8988T (cell line): ENCODE results near the gene INS.
"Not testable (repeated sequence)": the region's sequence is repeated elsewhere in the genome, so short reads cannot be mapped to it uniquely, and the experiment has no call there.

ENCODE experiments used
- DNase-seq: peaks from one replicate; pipeline ENCODE4 v3.0.0; 2011

The INS gene

DNA sequence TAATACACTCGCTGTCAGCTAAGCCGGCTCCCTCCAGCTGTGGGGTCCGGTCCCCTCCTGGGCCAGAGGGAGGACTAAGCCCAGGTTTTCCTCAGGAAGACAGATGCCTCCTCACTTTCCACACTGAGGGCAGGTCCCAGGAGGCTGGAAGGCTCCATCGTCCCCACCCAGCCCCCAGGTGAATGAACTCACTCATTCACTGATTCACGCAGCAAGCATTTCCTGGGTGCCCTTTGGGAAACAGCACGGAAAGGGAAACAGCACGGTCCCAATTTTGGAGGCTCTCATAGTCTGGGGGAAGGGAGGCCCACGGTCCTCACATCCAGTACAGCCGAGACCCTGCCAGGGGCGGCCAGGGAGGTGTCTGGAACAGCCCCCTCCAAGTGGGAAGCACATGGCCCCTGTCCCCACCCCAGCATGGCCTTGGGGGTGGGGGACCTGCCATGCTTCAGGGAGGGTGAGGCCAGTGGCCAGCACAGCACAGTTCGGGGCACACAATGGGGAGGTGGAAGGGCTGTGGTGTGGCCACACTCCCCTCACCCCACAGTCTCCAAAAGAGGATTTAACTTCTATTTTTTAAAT is 19.9 kb upstream of the INS start:
- DNase-seq: peak; percentile 96

DNA sequence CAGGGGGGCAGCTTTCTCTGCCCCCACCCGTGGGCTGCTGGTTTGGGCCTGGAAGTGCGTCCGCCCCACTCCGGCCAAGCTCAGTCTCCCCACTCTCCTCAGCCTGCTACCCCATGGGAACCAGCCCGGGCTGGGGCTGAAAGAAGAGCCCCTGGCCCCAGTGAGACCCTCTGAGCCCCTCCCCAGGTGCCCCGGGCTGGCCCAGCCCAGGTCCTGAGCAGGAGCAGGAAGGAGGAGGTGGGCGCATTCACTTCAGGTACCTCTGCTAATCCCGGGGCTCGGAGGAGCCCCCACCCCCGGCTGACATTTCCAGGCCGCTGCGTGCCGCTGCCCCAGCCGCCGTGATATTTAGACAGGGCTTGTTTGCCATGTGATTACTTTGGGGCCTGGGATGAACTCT is 19.3 kb upstream of the INS start:
- DNase-seq: no peak

DNA sequence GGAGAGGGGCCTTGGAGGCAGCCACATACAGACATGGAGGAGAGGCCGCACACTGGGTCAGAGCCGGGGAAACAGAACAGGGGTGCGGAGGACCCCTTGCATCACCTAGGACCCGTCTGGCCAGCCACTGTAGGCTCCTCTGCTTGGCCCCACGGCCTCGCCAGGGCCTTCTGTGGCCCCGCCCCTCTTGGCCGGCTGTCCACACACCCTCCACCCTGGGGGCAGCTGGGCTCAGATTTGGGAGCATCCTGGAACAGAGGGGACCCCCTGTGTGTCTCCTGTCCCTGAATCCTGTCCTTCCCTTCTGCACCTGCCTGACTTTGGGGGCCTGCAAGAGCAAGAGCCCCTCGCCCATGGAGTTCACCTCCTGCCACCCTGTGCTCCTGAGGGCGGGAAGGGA is 18.5 kb upstream of the INS start:
- no peak for DNase-seq

DNA sequence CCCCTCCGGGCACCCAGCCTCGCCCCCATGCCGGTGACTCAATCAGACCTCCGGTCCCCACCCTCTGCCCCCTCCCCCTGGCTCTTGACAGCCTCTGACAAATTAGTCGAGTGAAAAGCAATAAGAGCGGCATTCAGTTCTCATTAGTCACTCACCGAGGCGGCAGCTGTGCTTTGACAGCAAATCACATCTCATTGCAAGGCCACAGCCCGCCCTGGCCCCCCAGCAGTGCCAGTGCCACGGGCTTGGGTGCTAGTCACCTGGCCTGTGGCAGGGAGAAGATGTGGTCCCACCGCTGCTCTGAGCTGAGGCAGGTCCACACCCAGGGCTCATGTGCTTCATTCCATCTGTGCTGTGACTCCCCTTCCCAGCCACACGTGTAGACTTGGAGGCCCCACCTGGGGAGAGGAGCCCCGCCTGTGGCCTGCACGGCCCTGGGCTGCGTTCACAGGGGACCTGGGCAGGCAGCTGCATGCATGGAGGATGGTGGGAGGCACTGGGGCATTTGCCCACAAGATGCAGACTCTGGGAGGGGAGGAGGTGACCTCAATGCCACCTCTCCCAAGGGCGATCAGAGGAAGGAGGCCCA is 18.0 kb upstream of the INS start:
- peak; percentile 84 for DNase-seq

DNA sequence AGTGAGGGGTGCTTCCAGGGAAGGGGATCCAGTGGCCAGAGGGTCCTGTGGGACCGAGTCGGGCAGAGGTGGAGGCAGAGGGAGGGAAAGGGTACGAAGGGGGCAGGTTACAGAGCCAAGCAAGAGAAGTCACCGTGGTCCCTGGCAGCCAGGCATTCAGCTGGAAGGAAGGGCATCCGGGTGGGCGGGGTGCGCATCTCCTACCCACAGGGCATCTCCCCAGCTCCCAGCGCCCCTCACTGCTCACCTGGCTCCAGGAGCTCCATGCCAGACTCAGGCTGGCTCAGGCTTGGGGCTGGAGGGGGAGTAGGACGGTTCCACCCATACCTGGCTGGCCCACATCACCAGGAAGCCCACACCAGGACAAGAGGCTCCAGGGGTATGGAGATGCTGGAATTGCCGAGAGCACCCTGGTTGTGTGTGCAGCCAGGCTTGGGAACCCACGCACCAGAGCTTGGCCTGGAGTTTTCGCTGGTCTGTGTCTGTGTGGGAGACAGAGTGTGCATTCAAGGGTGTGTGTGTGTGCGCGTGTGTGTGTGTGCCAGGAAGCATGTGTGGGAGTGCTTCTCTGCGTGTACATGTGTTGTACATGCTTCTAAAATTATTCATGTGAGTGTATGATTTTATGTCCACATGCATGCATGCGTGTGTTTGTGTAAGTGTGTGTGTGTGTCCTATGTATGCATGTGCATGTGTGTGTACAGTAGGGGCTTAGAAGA is 17.2 kb upstream of the INS start:
- DNase-seq: not testable (repeated sequence)

DNA sequence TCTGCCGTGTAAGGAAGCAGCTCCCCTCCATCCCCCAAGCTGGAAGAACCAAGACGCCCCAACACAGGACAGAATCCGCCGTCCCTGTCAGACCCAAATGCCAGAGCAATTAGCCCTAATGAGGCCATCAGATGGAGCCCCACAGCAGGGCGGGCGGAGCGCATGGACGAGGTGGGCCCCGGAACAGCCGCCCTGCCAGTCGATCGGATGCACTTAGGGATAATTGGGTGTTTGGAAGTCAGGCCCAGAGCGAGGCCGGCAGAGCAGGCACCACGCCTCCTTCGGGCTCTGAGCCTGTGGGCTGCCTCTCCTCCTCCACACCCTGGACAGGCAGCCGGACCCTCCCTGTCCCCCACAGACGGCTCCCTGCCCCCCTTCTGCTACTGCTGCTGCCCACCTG is 16.1 kb upstream of the INS start:
- no peak for DNase-seq

DNA sequence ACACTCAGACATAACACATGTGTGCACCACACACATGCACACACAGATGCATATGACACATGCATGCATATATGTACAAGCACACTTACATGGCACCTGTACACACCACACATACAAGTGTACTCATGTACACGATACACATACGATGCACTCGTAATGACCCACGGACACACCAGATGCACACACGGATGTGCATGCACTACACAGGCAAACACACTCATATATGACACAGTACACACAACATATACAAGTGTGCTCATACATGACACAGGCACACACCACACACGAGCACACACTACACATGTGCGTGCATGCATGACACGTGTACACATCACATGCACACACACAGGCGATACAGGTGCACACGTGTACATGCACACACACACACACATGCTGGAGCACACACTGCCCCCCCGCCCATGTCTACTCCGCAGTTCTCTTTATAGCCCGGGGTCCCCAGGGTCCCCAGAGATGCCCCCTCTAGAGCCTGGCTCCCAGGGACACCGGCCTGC is 15.4 kb upstream of the INS start:
- DNase-seq: no peak

DNA sequence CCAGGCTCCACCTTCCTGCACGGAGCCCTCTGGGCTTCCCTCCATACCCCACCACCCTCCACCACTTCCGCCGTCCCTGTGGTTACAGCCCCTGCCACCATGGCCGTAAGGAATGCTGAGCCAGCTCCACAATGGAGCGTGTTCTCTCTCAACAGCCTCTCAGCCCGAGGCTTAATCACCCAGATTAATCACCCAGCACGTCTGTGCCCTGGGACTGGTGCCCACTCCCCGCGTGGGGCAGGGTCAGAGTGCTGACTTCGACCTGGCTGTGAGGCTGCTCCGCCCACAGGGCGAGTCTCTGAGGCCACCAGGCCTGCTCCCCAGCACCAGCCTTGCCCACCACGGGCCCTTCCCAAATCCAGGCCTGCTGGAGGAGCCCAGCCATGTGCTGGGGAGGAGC is 14.7 kb upstream of the INS start:
- DNase-seq: no peak

DNA sequence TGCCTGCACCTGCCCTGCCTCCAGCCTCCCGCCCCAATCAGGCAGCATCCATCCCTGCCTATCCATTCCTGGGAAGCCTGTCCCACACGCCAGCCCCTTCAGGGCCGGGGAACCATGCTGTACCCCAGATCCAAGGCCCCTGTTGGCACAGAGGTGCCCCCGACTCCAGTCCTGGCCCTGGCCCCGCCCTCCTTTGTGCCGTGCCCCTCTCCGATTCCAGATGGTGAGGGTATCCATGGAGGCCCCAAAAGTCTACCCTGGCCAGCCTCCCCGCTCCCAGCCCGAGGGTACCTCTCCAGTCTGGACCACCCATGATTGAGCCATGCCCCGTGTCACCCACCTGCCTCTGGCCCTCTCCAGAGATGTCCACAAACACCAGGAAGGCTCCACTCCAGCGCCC is 13.4 kb upstream of the INS start:
- DNase-seq: no peak

DNA sequence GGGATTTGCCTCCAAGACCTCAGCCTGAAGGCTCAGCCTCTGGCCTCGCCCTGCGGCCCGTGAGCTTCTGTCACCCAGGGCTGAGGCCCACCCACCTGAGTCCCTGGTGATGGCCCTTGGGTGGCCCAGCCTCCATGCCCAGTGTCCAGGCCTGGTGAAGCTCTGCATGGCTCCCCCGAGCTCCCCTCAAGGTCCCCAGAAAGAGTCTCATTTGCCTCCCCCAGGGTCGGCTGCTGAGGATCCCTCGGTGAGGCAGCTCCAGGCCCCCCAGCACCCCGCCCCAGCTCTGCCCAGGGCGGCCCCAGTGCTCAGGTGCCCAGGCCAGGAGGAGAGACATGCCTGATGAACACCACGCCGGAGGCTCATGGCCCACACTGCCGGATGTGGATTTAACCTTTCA is 12.8 kb upstream of the INS start:
- no peak for DNase-seq

DNA sequence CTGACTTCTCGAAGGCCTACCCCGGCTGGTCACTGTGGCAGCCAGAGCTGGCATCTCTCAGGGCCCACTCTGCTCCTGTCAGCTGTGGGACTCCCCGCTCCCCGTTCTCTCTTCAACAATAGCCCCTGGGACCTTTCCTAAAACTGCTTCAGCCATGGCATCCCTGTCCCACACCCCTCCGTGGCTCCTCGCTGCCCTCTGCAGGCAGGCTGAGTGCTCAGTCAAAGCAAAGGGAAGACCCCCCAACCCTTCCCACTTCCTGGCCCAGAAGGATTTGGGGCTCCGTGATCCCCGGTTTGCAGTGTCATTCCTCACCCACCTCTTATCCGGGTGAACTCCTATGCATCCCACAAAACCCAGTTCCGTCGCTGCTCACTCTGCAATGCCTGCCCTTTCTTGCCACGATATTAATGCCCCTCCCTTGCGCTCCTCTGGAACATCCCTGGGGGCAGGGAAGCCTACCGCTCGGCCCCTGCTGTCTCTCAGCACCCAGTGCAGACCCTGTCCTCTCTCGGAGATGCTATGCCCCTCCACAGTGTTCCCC is 12.2 kb upstream of the INS start:
- peak; percentile 91 for DNase-seq

DNA sequence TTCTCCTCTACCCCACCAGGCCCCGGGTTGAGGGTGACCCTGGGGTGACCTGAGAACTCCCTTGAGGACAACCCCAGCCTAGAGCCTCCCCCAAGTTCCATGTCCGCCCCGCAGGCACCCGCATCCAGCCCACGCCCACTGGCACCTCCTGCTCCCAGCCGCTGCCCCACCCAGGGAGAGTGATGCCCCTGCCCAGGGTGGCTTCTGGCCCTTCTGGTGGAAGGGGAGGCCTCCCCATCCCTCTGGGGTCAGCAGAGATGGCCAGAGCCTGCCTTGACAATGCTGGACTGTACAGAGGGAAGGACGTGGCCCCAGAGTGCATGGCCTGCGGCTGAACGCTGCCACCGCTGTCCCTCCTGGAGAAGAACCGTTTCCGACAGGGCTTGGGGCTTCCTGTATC is 11.7 kb upstream of the INS start:
- no peak for DNase-seq

DNA sequence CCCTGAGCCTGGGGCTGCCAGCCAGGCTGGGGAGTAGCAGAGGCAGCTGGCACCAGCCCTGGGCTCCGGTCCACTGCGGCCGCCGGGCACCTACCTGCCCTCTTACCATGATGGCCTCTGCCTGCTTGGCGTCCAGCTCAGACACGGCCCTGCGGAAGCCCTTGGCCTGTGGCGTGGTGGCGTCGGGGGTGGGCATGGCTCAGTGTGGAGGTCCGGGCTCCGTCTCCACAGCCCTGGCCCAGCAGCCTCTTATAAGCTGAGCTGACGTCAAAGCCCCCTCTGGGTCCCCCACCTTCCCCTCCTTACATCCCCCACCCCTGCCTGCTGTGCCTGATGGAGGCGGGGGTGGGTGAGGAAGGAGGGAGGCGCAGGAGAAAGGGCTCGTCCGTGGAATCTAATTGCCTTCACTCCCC is 10.6 kb upstream of the INS start, which contains the start of gene TH:
TH (minus strand) TSS at position 225 of the 413 bp plus-strand sequence; CDS start at position 196, 29 bp downstream.
- DNase-seq: no peak

DNA sequence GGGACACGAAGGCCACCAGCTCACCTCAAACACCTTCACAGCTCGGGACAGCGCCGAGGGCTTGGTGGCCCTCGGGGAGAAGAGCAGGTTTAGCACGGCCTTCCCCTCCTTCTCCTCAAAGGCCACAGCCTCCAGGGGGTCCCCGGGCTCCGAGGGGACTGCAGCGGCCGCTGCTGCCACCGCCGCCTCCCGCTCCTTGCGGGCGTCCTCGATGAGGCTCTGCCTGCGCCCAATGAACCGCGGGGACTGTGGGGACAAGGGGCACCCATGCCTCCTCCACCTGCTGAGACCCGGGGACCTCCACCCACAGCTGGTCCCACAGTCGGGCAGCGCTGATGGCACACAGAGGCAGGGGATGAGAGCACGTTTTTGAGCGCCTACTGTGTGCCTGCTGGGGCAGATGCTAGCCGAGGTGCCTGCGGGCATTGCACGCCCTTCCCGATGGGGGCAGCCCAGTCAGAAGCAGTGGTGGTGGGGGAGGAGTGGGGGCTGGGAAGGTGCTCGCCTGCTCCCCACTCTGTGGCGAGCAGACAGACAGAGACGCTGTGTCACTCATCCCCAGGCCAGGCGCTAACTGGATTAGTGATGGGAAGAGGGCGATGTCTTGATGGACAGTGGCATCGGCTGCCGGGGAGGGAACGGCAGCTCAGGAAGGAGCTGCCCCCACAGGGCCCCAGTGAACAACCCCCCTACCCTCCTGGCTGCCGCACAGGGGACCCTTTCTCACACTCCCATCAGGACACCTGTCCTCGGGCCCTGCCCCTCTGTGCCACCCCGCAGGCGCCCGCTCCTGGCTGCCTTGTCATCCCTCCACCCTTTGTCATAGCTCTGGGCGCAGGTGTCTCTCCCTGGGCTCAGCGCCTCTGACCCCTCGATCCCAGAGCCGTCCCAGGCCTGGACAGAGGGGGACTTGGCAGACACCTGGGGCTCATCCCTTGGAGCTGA is 8.9 kb upstream of the INS start:
- DNase-seq: no peak

DNA sequence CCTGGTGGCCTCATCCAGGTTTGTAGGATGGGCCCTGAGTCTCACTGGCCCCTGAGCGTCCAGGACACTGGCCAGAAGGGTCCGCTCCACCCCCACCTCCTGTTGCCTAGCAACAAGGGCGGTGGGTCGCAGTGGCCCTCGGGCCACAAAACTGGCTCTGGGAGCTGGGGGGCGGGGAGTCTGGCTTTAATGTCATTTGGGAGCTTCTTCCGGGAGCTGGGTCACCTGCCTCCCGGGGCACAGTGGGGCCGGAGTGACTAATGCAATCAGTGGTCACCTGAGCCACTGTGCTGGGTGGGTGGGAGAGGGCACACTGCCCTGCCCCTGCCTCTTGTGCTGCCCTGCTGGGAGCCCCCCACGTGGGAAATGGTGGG is 8.0 kb upstream of the INS start:
- DNase-seq: no peak

DNA sequence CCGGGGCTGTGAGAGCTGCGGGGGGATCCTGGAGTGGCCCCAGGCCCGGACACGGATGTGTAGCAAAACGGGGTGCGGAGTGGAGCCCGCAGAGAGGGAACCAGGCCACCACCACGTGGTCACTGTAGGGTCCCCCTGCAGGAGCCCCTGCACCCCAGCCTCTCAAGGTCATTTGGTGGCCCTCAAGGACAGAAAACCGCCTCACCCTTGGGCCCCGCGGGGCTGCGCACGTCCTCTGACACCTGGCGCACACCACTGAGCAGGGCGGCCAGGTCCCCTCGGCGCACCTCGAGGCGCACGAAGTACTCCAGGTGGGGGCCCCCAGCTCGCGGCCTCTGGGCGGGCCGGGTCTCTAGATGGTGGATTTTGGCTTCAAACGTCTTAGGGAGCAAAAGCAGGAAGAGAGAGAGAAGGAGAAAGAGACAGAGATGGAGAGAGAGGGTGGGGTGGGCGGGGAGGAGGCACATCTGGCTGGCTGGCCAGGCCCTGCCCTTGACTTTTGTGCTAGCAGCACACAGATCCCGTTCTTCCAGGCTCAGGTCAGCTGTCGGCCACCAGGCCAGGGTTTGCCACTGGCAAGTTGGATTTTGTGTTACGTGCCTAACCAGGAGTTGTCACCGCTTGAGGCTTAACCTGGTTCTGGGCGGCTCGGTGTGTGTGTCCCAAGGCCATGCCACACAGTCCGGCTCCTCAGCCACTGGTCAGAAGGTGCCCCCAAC is 7.4 kb upstream of the INS start:
- no peak for DNase-seq

DNA sequence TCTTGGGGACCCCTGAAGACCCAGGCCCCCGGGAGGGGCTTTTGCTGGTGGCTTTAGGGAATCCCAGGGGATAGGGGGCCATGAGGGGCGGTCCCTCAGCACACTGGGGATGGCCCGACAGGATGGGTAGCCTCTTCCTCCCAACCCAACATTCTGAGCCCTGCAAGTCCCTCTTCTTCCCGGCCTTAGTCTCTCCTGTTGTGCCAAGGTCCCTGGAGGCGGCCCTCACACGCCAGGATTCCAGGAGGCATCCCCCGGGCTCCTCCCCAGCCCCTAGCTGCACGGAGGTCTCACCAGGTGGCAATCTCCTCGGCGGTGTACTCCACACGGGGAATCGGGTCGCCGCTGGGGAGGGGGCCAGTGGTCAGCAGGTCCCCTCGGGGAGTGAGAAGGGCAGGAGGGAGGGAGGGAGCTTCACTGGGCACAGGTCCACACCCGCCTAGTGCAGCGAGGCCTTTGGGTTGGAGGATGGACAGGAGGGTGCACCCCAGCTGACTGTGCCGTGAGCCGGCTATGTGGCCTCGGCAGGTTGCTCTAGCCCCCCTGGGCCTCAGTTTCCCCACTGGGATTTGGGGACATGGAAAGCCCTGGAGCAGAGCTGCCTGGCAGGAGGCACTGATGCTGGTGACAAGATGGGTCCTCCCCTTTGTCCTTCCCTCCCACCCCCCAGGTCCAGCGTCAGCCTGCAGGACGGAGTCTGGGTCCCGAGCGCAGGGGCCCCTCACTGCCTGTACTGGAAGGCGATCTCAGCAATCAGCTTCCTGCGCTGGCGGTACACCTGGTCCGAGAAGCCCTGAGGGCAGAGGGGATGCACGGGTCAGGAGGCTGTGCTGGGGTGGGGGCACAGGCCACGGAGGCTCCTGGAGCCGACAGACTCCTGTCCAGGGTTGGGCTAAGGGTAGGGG is 6.4 kb upstream of the INS start:
- no peak for DNase-seq

DNA sequence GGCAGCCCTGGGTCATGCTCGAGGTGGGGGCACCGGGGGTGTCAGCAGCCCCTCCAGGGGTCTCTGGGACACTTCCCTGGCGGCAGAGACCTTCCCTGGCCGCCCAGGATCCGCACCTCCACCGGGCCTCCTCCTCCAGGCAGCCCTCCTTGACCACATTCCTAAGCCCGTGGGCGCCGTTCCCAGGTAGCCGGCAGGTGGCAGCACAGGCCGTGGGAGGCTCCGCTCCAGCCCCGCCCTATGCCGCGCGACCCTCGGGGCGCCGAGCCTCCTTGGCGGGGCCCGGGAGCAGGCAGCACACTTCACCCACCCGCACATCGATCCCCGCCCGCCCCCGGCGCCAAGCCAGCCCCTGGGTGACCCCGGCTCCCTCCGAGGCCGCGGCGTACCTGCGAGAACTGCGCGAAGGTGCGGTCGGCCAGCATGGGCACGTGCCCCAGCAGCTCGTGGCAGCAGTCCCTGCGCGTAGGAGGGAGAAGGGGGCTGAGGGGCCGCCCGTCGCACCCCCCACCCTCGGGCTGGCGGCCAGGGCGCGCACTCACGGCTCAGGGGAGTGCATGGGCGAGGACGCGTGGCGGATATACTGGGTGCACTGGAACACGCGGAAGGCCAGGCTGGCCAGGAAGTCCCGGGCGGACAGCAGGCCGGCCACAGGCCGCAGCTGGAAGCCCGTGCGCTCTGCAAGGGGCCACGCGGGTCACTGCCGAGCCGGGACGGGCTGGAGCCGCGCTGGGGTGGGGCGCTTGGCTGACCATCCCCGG is 5.3 kb upstream of the INS start:
- DNase-seq: peak; percentile 95

DNA sequence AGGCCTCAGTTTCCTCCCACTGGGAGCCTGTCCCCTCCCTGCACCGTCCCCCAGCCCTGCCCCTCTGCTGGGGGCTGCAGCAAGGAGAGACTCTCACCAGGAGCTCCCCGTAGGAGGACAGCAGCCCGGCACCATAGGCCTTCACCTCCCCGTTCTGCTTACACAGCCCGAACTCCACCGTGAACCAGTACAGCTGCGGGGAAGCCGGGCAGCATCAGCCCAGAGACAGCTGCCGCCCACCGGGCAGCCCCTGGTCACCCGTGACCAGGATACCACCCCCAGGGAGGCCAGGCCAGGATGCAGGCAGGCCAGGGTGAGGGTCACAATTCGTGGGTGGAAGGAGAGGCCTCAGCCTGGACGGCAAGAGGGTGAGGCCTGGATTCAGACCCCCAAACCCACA is 4.6 kb upstream of the INS start:
- DNase-seq: no peak

DNA sequence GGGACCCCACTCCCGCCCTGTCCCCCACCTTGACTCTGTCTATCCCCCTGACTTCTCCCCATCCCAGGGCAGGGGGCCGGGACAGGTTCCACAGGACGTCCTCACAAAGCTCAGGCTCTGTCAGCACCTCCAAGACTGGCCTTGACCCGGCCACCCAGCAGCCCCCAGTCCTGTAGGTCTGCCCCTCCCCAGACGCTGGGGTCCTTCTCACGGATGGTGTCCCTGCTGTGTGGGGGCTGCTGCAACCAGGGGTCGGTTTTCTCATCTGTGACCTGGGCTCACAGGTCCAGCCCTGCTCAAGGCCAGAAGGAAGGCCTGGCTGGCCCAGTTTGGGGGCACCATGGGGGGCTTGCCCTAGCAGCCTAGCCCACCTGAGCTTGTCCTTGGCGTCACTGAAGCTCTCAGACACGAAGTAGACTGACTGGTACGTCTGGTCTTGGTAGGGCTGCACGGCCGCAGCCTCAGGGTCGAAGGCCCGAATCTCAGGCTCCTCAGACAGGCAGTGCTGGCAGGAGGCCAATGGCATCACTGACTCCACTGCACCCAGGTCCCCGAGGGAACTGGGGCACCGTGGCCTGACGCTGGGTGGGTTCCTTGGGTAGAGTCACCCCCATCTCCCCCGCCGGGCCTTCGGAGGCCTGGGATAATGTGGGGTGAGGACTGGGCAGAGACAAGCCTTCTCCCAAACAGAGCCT is 4.0 kb upstream of the INS start:
- no peak for DNase-seq
